IMR-90 (cell line): ENCODE data around the gene TAGAP. TPM values are rescaled to one million over a fixed set of nuclear protein-coding genes. Genes with fewer than 3 reads are reported as not detected.

ENCODE experiments used
- ATAC-seq: fragments of 200-7000 bp; cut with Tn5 transposase; 2 replicates; pipeline ENCODE4 v1.9.1; 2020; ENCODE audit warnings: low read depth, mild to moderate bottlenecking, moderate library complexity
- BruUV-seq: library from RNA; stranded (reverse); fragments of 400-500 nt; replicated peaks from 2 replicates; lab custom pipeline; 2021; lab: Mats Ljungman, UMichigan
- CTCF ChIA-PET: fragments of 300-600 bp; formaldehyde crosslinking; extraction: SDS; loops from one replicate; lab custom pipeline; 2021; ENCODE audit warnings: antibody characterized with exemption; lab: Yijun Ruan, JAX
- POLR2A ChIA-PET: fragments of 300-600 bp; sonication (Branson Sonifier 250); formaldehyde crosslinking; loops from one replicate; lab custom pipeline; 2022; ENCODE audit warnings: antibody characterized with exemption; ENCODE audit not compliant: unreplicated experiment; lab: Charles Lee
- DNase-seq: peaks from one replicate; pipeline ENCODE4 v3.0.0; 2013
- H2AFZ ChIP-seq: replicated peaks from 2 replicates; pipeline ENCODE3; 2013; ENCODE audit warnings: low read length, mild to moderate bottlenecking; ENCODE audit not compliant: poor library complexity
- H2AK5ac ChIP-seq: 2 replicates; pipeline ENCODE4 v1.6.1; 2013; ENCODE audit warnings: low read depth, low read length, inconsistent platforms
- H2AK9ac ChIP-seq: replicated peaks from 2 replicates; pipeline ENCODE3; 2013; ENCODE audit warnings: mild to moderate bottlenecking, low read depth, low read length, moderate library complexity; ENCODE audit not compliant: poor library complexity
- H2BK120ac ChIP-seq: 2 replicates; pipeline ENCODE4 v1.6.1; 2013; ENCODE audit warnings: low read depth, low read length, inconsistent platforms
- H2BK15ac ChIP-seq: 3 replicates; pipeline ENCODE4 v1.6.1; 2013; ENCODE audit warnings: low read depth, low read length, inconsistent platforms
- H2BK20ac ChIP-seq: 2 replicates; pipeline ENCODE4 v1.6.1; 2013; ENCODE audit warnings: low read depth, mild to moderate bottlenecking, inconsistent platforms, low read length, moderate library complexity
- H2BK5ac ChIP-seq: 2 replicates; pipeline ENCODE4 v1.6.1; 2013; ENCODE audit warnings: mild to moderate bottlenecking, low read depth, low read length, inconsistent platforms; ENCODE audit not compliant: poor library complexity, severe bottlenecking
- H3K14ac ChIP-seq: replicated peaks from 2 replicates; pipeline ENCODE4 v1.6.1; 2013; ENCODE audit warnings: low read depth, low read length, inconsistent platforms
- H3K18ac ChIP-seq: 2 replicates; pipeline ENCODE4 v1.6.1; 2013; ENCODE audit warnings: low read depth, low read length, control low read depth
- H3K23ac ChIP-seq: 2 replicates; pipeline ENCODE4 v1.6.1; 2013; ENCODE audit warnings: low read depth, low read length, inconsistent platforms
- H3K27ac ChIP-seq: 2 replicates; pipeline ENCODE4 v1.5.1; 2013; ENCODE audit warnings: mild to moderate bottlenecking, control low read depth, low read length; ENCODE audit not compliant: insufficient read depth
- H3K27me3 ChIP-seq: 2 replicates; pipeline ENCODE4 v1.6.1; 2013; ENCODE audit warnings: low read length; ENCODE audit not compliant: control insufficient read depth, insufficient read depth
- H3K36me3 ChIP-seq: 2 replicates; pipeline ENCODE4 v1.6.1; 2013; ENCODE audit warnings: low read length, mixed read lengths; ENCODE audit not compliant: control insufficient read depth, insufficient read depth
- H3K4ac ChIP-seq: 2 replicates; pipeline ENCODE4 v1.6.1; 2013; ENCODE audit warnings: low read depth, low read length, inconsistent platforms
- H3K4me1 ChIP-seq: 2 replicates; pipeline ENCODE4 v1.6.1; 2013; ENCODE audit warnings: low read length, mixed read lengths; ENCODE audit not compliant: control insufficient read depth, insufficient read depth
- H3K4me2 ChIP-seq: 2 replicates; pipeline ENCODE4 v1.6.1; 2013; ENCODE audit warnings: low read depth, mild to moderate bottlenecking, control low read depth, low read length, moderate library complexity
- H3K4me3 ChIP-seq: 2 replicates; pipeline ENCODE4 v1.5.1; 2013; ENCODE audit warnings: low read depth, mild to moderate bottlenecking, control low read depth, low read length, moderate library complexity; ENCODE audit not compliant: insufficient read depth
- H3K56ac ChIP-seq: 2 replicates; pipeline ENCODE4 v1.6.1; 2013; ENCODE audit warnings: low read length, inconsistent platforms; ENCODE audit not compliant: insufficient read depth; ENCODE audit errors: extremely low read depth
- H3K79me1 ChIP-seq, 2 experiments: 2 replicates each; pipeline ENCODE4 v1.6.1; 2013; ENCODE audit warnings: low read length in 2 of 2, inconsistent platforms in 1 of 2, low read depth in 1 of 2
- H3K9ac ChIP-seq: 2 replicates; pipeline ENCODE4 v1.6.1; 2013; ENCODE audit warnings: low read depth, low read length, control low read depth
- H3K9me1 ChIP-seq: 2 replicates; pipeline ENCODE4 v1.6.1; 2013; ENCODE audit warnings: low read length, inconsistent platforms; ENCODE audit not compliant: insufficient read depth
- H3K9me3 ChIP-seq: 2 replicates; pipeline ENCODE4 v1.6.1; 2013; ENCODE audit warnings: low read length; ENCODE audit not compliant: control insufficient read depth, insufficient read depth
- H4K20me1 ChIP-seq: 2 replicates; pipeline ENCODE4 v1.6.1; 2013; ENCODE audit warnings: low read length, inconsistent platforms; ENCODE audit not compliant: insufficient read depth
- H4K5ac ChIP-seq: 2 replicates; pipeline ENCODE4 v1.6.1; 2013; ENCODE audit warnings: mild to moderate bottlenecking, low read depth, low read length, control low read depth
- H4K8ac ChIP-seq, 2 experiments: 2 replicates each; pipeline ENCODE4 v1.6.1; 2013; ENCODE audit warnings: low read depth in 2 of 2, low read length in 2 of 2, control low read depth in 1 of 2, inconsistent platforms in 1 of 2
- H4K91ac ChIP-seq: 2 replicates; pipeline ENCODE4 v1.6.1; 2013; ENCODE audit warnings: low read depth, low read length, inconsistent platforms; ENCODE audit not compliant: insufficient read depth
- BHLHE40 ChIP-seq: fragments of 150-350 bp; IDR thresholded peaks from 2 replicates; pipeline ENCODE4 v1.6.1; 2016; ENCODE audit warnings: mild to moderate bottlenecking, low read depth, low read length
- SMC3 ChIP-seq: fragments of 150-350 bp; IDR thresholded peaks from 2 replicates; pipeline ENCODE4 v1.6.1; 2016; ENCODE audit warnings: low read depth, mild to moderate bottlenecking, antibody characterized with exemption, low read length, moderate library complexity
- WGBS, 2 experiments: methylation state at CpG; one replicate each; pipeline versions ENCODE4 v1.1.5 to v1.1.7; 2013; ENCODE audit warnings: missing lambda C conversion rate in 2 of 2; ENCODE audit not compliant: insufficient read length in 1 of 2; ENCODE audit errors: extremely low coverage in 2 of 2; 5-methylcytosine and 5-hydroxymethylcytosine counted together
- dilution Hi-C: fragments of 300-500 bp; cut with HindIII; formaldehyde crosslinking; loops from one replicate; pipeline ENCODE4 v1.14.3; 2018; ENCODE audit warnings: low sequenced_read_pairs; ENCODE audit not compliant: unreplicated experiment
- in situ Hi-C: fragments of 300-500 bp; cut with MboI; formaldehyde crosslinking; loops from 3 replicates; pipeline ENCODE4 v1.14.3; 2019; ENCODE audit warnings: low sequenced_read_pairs, inconsistent platforms, mixed read lengths
- intact Hi-C: fragments of 100-400 bp; cut with micrococcal nuclease; formaldehyde crosslinking; loops from 2 replicates; pipeline ENCODE4 v1.10.0; 2022
- polyA plus RNA-seq, 3 experiments: library from polyadenylated mRNA; depleted of rRNA; stranded (reverse); fragments of >200 nt; gene quantifications; 2 replicates each; pipeline ENCODE4 v1.2.3, GENCODE V29; 2012; ENCODE audit warnings: low replicate concordance in 1 of 3
- total RNA-seq: library from RNA; depleted of rRNA; stranded (reverse); fragments of >200 nt; gene quantifications from 2 replicates; pipeline ENCODE4 v1.2.3, GENCODE V29; 2012

TAGAP gene
- total and polyA plus RNA-seq, 2 of the 4 experiments (the other 2 are of a cell fraction): not detected

DNA sequence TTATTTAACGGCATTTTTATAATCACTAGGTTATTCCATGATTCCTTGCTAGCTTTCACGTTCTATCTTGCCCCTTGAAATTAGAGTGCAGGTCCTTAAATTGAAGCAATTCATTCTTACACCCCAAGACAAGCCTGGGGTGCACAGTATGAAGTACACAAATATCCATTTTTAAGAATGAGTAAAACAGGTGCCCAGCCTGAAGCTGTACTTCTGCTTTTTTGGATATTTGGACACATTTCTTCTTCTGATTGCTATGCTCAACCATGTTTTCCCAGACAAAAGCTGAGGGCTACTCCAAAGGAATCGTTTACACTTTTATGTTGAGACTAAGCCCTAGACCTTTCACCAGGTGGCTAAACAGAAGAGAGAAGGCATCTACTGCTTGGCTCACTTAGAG, 7.9 kb upstream of the TAGAP start:
- Histone ChIP-seq H4K91ac (no peak overlapping the region), H3K36me3 (no peaks in the 10 kb centered on the region), H3K9ac (no peak overlapping the region), H3K4me2 (no peak overlapping the region), H2BK20ac (no peak overlapping the region), H4K20me1 (no peaks in the 10 kb centered on the region), H3K9me3 (no peaks in the 10 kb centered on the region), H2BK120ac (no peak overlapping the region), H3K4me3 (no peak overlapping the region), H3K4ac (no peak overlapping the region), H3K9me1 (no peaks in the 10 kb centered on the region), H2AFZ (no peak overlapping the region), H3K27me3 (peaks cover 35% of the 10 kb centered on the region), H3K56ac (no peak overlapping the region), H3K79me1 (no peaks in the 10 kb centered on the region), H3K27ac (no peak overlapping the region), H3K14ac (no peak overlapping the region), H4K8ac (no peak overlapping the region), H2BK5ac (no peak overlapping the region), H2BK15ac (no peak overlapping the region), H2AK5ac (no peak overlapping the region), H3K18ac (no peak overlapping the region), H3K23ac (no peak overlapping the region), H2AK9ac (no peak overlapping the region), H3K4me1 (no peaks in the 10 kb centered on the region), H4K5ac (no peak overlapping the region)
- ATAC-seq (no peak), DNase-seq (no peak)
- intact Hi-C loops: no loop called here
- WGBS, 2 experiments: 30% methylated on average over 1 of the region's 3 CpGs; no CpG with 5 or more reads in 1 of the 2 experiments
- TF ChIP-seq BHLHE40 (no peak), SMC3 (no peak)
- no TSS peak for BruUV-seq
- CTCF ChIA-PET: interaction anchor here (0.6 kb wide), 1 partner anchor 18 kb away, joined by 4 read pairs; no protein-coding TSS in a partner anchor
- POLR2A ChIA-PET: no interaction called here
- dilution Hi-C loops: no loop called here
- in situ Hi-C loops: no loop called here
